ENCODE data around the gene HOXC10.

Gene HOXC10

GRCh38 chr12:54036620-54037359 is 51.8 kb downstream of the HOXC10 start:
- Histone ChIP-seq H3K27me3 (ENCODE audit: insufficient read depth, low read length) (peaks cover 100% of the 10 kb centered on the region), H3K4me1 (ENCODE audit: insufficient read depth, low read length) (no peaks in the 10 kb centered on the region), H3K27ac (ENCODE audit: low read length) (no peak overlapping the region), H3K36me3 (ENCODE audit: insufficient read depth, low read depth, low read length) (no peaks in the 10 kb centered on the region), H3K9me3 (ENCODE audit: insufficient read depth, low read depth, low read length) (peaks cover 12% of the 10 kb centered on the region), H3K9ac (ENCODE audit: low read depth, low read length) (no peak overlapping the region), H3K4me3 (ENCODE audit: low read length) (no peak overlapping the region)

DNA sequence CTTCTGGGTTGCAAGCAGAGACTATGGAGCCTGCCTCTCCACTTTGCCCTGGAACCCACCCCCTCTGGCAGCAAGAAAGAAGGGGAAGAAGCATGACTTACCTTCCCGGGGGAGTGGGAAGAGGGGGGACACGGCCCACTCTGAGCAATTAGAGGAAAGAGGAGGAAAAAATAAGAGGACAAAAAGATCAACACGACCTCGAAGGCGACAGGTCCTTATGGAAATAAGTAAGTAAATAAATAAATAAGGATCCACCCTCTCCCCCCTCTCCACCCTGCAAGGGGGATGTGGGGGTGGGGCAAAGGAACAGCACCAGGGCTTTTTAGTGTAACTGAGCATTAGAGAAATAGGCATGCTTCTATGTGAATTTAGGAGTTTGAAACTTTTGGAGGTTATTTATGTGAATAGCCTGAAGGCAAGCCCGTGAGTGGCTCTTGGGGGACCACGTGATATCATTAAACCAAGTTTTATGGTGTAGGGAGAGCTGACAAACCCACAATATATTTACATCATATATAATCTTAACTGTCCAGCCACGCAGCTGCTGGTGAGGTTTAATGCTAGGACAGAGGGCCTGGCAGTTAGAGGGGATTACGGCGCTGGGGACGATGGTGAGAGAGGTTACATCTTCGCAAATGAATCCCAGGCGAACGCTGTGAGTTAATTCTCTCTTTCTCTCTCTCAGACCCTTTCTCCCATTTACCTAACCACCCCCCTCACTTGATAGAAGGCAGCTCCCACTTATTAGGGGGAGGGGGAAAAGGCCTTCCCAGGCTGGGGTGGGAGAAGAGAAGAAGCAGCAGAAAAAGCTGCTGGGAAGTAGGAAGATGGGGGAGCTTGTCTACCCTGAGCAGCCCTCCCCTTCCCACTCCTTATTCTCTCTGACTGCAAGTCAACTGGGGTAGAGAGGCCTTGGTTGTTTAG is 52.7 kb downstream of the HOXC10 start:
- Histone ChIP-seq H3K36me3 (ENCODE audit: insufficient read depth, low read depth, low read length) (no peaks in the 10 kb centered on the region), H3K4me1 (ENCODE audit: insufficient read depth, low read length) (no peaks in the 10 kb centered on the region), H3K4me3 (ENCODE audit: low read length) (no peak overlapping the region), H3K9ac (ENCODE audit: low read depth, low read length) (no peak overlapping the region), H3K27me3 (ENCODE audit: insufficient read depth, low read length) (peaks cover 100% of the 10 kb centered on the region), H3K27ac (ENCODE audit: low read length) (no peak overlapping the region), H3K9me3 (ENCODE audit: insufficient read depth, low read depth, low read length) (peaks cover 12% of the 10 kb centered on the region)

DNA sequence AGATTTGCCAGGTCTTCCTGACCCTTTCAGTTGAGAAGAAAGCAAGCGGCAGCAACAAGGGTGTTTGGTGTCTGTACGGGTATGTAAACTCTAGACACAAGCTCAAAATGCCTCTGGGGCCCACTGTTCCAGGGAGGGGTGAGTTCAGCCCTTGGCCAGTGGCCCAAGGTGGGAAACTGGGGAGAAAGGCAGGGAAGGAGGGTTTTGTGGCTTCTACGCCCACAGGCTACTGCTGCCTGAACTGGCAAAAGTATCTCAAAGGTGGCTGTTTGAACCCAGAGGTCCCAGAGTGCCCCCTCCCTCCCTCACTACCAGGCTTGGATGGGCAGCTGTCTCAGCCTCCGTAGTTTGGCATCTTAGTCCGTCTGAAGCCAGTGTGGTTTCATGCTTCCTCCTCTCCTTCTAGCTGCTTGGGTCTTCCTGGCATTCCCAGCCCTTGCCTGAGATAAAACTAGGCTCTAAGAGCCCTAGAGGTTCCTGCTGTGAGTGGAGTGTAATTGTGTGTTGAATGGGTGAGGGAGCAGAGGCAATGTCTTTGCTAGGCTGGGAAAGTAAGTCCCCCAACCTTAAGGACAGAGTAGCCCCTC is 53.4 kb downstream of the HOXC10 start:
- no peaks in the 10 kb centered on the region for H3K36me3 ChIP-seq (ENCODE audit: insufficient read depth, low read depth, low read length)
- H3K27ac ChIP-seq (ENCODE audit: low read length): no peak overlapping the region
- peaks cover 100% of the 10 kb centered on the region for H3K27me3 ChIP-seq (ENCODE audit: insufficient read depth, low read length)
- H3K9ac ChIP-seq (ENCODE audit: low read depth, low read length): no peak overlapping the region
- peaks cover 12% of the 10 kb centered on the region for H3K9me3 ChIP-seq (ENCODE audit: insufficient read depth, low read depth, low read length)
- H3K4me3 ChIP-seq (ENCODE audit: low read length): no peak overlapping the region
- H3K4me1 ChIP-seq (ENCODE audit: insufficient read depth, low read length): no peaks in the 10 kb centered on the region

GRCh38 chr12:54038871-54039414 is 54.0 kb downstream of the HOXC10 start:
- Histone ChIP-seq H3K4me1 (ENCODE audit: insufficient read depth, low read length) (no peaks in the 10 kb centered on the region), H3K36me3 (ENCODE audit: insufficient read depth, low read depth, low read length) (no peaks in the 10 kb centered on the region), H3K4me3 (ENCODE audit: low read length) (no peak overlapping the region), H3K9me3 (ENCODE audit: insufficient read depth, low read depth, low read length) (peaks cover 12% of the 10 kb centered on the region), H3K9ac (ENCODE audit: low read depth, low read length) (no peak overlapping the region), H3K27ac (ENCODE audit: low read length) (no peak overlapping the region), H3K27me3 (ENCODE audit: insufficient read depth, low read length) (peaks cover 100% of the 10 kb centered on the region)

GRCh38 chr12:54039417-54040147 is 54.6 kb downstream of the HOXC10 start:
- Histone ChIP-seq H3K27me3 (ENCODE audit: insufficient read depth, low read length) (peaks cover 100% of the 10 kb centered on the region), H3K27ac (ENCODE audit: low read length) (no peak overlapping the region), H3K4me3 (ENCODE audit: low read length) (no peak overlapping the region), H3K9me3 (ENCODE audit: insufficient read depth, low read depth, low read length) (peaks cover 12% of the 10 kb centered on the region), H3K4me1 (ENCODE audit: insufficient read depth, low read length) (no peaks in the 10 kb centered on the region), H3K9ac (ENCODE audit: low read depth, low read length) (no peak overlapping the region), H3K36me3 (ENCODE audit: insufficient read depth, low read depth, low read length) (no peaks in the 10 kb centered on the region)

All from iPS-20b (cell line).